HG03159 (cell line): ENCODE results near the gene TM4SF5.

Source experiments
- ATAC-seq: cut with Tn5 transposase; IDR thresholded peaks from one replicate; pipeline ENCODE4 v1.9.1; 2021; ENCODE audit warnings: mild to moderate bottlenecking, moderate library complexity; ENCODE audit not compliant: unreplicated experiment

TM4SF5 gene

GRCh38 chr17:4744999-4745969 is 26.4 kb upstream of the TM4SF5 start:
- no peak for ATAC-seq

DNA sequence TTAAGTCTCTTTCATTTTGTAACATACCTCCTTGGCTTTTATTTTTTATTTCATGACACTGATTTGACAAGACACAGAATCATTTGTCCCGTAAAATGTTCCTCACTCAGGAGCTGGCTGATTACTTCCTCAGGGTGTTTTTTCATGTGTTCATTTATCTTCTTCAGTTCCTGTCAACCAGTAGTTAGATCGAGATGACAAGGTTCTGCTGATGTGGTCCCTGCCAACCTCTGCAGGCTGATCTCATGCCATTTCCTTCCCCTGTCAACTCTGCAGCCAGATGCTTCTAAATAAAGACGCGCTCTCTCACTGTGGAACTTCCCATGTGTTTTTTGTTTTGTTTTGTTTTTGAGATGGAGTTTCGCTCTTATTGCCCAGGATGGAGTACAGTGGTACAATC is 23.8 kb upstream of the TM4SF5 start:
- ATAC-seq, result no peak

DNA sequence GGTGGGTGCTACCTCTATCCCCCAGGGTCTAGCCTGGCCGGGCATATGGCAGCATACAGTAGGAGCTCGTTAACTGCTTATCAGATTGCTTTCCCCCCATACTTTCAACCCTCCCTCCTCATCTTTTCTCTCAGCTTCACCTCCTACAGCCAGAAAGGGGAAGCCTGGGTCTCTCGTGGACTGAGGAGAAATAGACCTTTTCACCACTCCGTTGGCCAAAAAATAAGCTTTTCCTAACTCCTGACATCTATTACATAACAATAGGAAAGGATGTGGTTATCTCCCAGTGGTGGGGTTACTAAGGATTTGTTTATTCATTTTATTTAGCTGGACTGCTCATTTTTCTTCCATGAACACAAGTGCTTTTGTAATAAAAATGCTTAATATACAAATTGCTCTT is 23.0 kb upstream of the TM4SF5 start:
- ATAC-seq, result no peak

DNA sequence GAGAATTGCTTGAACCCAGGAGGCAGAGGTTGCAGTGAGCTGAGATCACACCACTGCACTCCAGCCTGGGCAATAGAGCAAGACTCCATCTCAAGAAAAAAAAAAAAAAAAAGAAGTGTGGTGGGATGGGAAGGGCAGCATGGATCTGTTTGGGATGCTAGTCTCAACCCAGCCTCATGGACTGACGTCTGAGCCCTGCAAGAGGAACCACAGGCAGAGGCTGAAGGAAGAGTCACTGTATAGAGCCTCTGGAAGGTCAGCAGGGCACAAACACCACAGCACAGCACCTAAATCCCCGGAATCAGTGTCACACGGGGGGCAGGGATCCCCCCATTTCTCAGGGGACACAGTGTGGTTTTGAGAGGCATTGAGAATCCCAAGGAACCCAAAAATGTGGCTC is 21.1 kb upstream of the TM4SF5 start:
- ATAC-seq, result no peak

GRCh38 chr17:4751932-4752331 is 19.8 kb upstream of the TM4SF5 start:
- ATAC-seq, result no peak

- ATAC-seq, result no peak
Observed at GRCh38 chr17:4753392-4753791, 18.3 kb upstream of the TM4SF5 start.

- no peak for ATAC-seq
Observed at GRCh38 chr17:4759776-4760236, 11.9 kb upstream of the TM4SF5 start.

DNA sequence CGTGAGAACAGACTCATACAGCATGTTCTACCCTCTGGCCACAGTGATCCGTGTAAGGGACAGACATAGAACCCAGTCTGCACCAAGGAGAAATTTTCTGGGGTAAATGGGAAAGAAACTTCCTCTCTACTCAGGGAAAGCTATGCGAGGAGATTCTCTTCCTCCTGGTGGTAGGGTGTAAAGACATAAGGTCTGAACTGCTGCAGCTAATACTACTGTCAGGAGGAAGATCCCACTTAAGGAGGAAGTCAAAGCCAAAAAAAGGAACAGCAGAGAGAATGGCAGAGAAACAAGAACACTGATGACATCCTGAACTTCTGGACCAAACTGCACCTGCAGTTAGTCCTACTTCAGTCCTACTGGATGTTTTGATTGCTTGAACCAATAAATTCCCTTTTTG is 7.1 kb upstream of the TM4SF5 start:
- no peak for ATAC-seq

DNA sequence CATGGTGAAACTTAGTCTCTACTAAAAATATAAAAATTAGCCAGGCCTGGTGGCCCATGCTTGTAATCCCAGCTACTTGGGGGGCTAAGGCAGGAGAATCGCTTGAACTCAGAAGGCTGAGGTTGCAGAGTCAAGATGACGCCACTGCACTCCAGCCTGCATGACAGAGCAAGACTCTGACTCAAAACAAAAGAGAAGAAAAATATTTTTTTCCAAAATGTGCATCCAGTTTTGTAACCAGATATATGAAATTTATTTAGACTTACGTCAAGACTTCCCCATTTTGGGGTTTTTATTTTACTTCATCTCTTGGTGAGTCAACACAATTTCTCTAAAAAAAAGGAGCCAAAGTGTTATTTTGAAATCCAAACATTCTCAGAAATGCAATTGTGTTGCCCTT is 5.5 kb upstream of the TM4SF5 start:
- no peak for ATAC-seq

GRCh38 chr17:4766723-4767122 is 5.0 kb upstream of the TM4SF5 start:
- no peak for ATAC-seq

- ATAC-seq, result no peak
Observed at GRCh38 chr17:4768298-4768697, 3.4 kb upstream of the TM4SF5 start.

GRCh38 chr17:4769628-4770027 is 2.1 kb upstream of the TM4SF5 start:
- ATAC-seq, result no peak

- no peak for ATAC-seq
Observed at GRCh38 chr17:4772235-4772613, 538 bp downstream of the TM4SF5 start.

- no peak for ATAC-seq
Observed at GRCh38 chr17:4777969-4778760, 6.5 kb downstream of the TM4SF5 start.

GRCh38 chr17:4780325-4780955 is 8.8 kb downstream of the TM4SF5 start:
- no peak for ATAC-seq

- ATAC-seq, result no peak
Observed at GRCh38 chr17:4782652-4783051, 11.0 kb downstream of the TM4SF5 start.

GRCh38 chr17:4785311-4786105 is 13.8 kb downstream of the TM4SF5 start:
- ATAC-seq, result no peak

DNA sequence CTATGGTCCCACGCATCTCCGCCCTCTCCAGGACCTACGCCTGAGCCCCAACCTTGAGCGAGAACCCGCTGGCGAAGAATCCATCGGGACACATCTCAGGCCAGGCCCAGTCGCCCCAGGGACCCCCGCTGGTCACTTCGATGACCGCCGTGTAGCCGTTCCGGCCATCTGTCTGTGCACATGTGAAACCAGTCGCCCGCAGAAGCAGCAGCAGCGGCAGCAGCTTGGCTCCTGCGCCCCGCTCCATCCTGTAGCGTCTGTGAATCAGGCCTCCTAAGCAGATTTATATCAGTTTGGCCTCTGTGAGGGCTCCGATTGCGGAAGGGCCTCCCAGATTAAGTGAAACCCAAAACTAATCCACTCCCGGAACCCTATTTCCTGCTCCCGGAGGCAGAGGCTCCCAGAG is 14.4 kb downstream of the TM4SF5 start, which contains the start of gene VMO1:
VMO1 (minus strand) TSS at position 259 of the 406 bp plus-strand sequence; CDS start at position 247, 12 bp downstream.
- no peak for ATAC-seq

- no peak for ATAC-seq
Observed at GRCh38 chr17:4786516-4786915, 14.8 kb downstream of the TM4SF5 start.

- ATAC-seq, result no peak
Observed at GRCh38 chr17:4788159-4788806, 16.6 kb downstream of the TM4SF5 start.
